ENCODE measurements around the gene LYSET.
"Not testable (repeated sequence)": the region's sequence is repeated elsewhere in the genome, so short reads cannot be mapped to it uniquely, and the experiment has no call there.

The LYSET gene

GRCh38 chr14:93230539-93230938, 45.4 kb downstream of the LYSET start:
- DNase-seq: no peak

GRCh38 chr14:93231129-93231979, 46.2 kb downstream of the LYSET start:
- DNase-seq: no peak

- no peak for DNase-seq
Measured at GRCh38 chr14:93232159-93232558, 47.0 kb downstream of the LYSET start.

- not testable (repeated sequence) for DNase-seq
Measured at GRCh38 chr14:93233078-93233477, 48.0 kb downstream of the LYSET start.

- DNase-seq: no peak
Measured at GRCh38 chr14:93234798-93235197, 49.7 kb downstream of the LYSET start.
